ENCODE results near the gene FBXW8.

- TF ChIP-seq CTCF (IDR thresholded peaks at IDR 0.05; ENCODE audit: insufficient read depth, low read length) (no peak), POLR2AphosphoS5 (IDR thresholded peaks at IDR 0.05; ENCODE audit: low read depth) (no peak), SPI1 (IDR thresholded peaks at IDR 0.05; ENCODE audit: borderline replicate concordance, low read depth) (no peak), GABPA (IDR thresholded peaks at IDR 0.05; ENCODE audit: low read depth) (no peak)
- TF ChIP-seq, protein P1, sequence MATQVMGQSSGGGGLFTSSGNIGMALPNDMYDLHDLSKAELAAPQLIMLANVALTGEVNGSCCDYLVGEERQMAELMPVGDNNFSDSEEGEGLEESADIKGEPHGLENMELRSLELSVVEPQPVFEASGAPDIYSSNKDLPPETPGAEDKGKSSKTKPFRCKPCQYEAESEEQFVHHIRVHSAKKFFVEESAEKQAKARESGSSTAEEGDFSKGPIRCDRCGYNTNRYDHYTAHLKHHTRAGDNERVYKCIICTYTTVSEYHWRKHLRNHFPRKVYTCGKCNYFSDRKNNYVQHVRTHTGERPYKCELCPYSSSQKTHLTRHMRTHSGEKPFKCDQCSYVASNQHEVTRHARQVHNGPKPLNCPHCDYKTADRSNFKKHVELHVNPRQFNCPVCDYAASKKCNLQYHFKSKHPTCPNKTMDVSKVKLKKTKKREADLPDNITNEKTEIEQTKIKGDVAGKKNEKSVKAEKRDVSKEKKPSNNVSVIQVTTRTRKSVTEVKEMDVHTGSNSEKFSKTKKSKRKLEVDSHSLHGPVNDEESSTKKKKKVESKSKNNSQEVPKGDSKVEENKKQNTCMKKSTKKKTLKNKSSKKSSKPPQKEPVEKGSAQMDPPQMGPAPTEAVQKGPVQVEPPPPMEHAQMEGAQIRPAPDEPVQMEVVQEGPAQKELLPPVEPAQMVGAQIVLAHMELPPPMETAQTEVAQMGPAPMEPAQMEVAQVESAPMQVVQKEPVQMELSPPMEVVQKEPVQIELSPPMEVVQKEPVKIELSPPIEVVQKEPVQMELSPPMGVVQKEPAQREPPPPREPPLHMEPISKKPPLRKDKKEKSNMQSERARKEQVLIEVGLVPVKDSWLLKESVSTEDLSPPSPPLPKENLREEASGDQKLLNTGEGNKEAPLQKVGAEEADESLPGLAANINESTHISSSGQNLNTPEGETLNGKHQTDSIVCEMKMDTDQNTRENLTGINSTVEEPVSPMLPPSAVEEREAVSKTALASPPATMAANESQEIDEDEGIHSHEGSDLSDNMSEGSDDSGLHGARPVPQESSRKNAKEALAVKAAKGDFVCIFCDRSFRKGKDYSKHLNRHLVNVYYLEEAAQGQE (IDR thresholded peaks at IDR 0.05; ENCODE audit: insufficient replicate concordance, low read depth), result no peak
Observed at GRCh38 chr12:116887244-116887643, 23.5 kb upstream of the FBXW8 start.

Measured in HL-60 (cell line).